H1 (cell line): ENCODE measurements around the gene NLRP3. TPM values are rescaled to one million over a fixed set of nuclear protein-coding genes. Genes with fewer than 3 reads are reported as not detected.
"Not testable (repeated sequence)": the region's sequence is repeated elsewhere in the genome, so short reads cannot be mapped to it uniquely, and the experiment has no call there.

Experiments
- CTCF ChIA-PET: fragments of 300-600 bp; sonication (Branson Sonifier 250); formaldehyde crosslinking; loops from one replicate; lab custom pipeline; 2021; ENCODE audit not compliant: partially characterized antibody; lab: Charles Lee
- POLR2A ChIA-PET: fragments of 300-600 bp; sonication (Branson Sonifier 250); formaldehyde crosslinking; loops from one replicate; lab custom pipeline; 2021; ENCODE audit warnings: inconsistent platforms; ENCODE audit not compliant: partially characterized antibody; lab: Charles Lee
- DNase-seq, 2 experiments: peaks; one replicate each; pipeline versions ENCODE4 v3.0.0 to v3.0.0-alpha.2; 2010 to 2022; ENCODE audit warnings: low spot score in 2 of 2, low read depth in 1 of 2, mixed read lengths in 1 of 2
- FAIRE-seq: peaks from 2 replicates; lab custom pipeline; 2011; peaks lifted over from hg19 to GRCh38; lab: Jason Lieb, UNC
- H2AFZ ChIP-seq: 2 replicates; pipeline ENCODE4 v1.8.1; 2012; ENCODE audit warnings: low read length, inconsistent platforms
- H2AK5ac ChIP-seq: 2 replicates; pipeline ENCODE4 v1.6.1; 2013; ENCODE audit warnings: low read depth, low read length
- H2BK120ac ChIP-seq: replicated peaks from 2 replicates; pipeline ENCODE3; 2013; ENCODE audit warnings: low read depth, low read length, inconsistent platforms
- H2BK12ac ChIP-seq: 2 replicates; pipeline ENCODE4 v1.6.1; 2013; ENCODE audit warnings: low read depth, low read length
- H2BK15ac ChIP-seq: 2 replicates; pipeline ENCODE4 v1.6.1; 2013; ENCODE audit warnings: low read length
- H2BK20ac ChIP-seq: 2 replicates; pipeline ENCODE4 v1.6.1; 2013; ENCODE audit warnings: low read length
- H2BK5ac ChIP-seq: 2 replicates; pipeline ENCODE4 v1.6.1; 2013; ENCODE audit warnings: low read depth, low read length
- H3K14ac ChIP-seq: 2 replicates; pipeline ENCODE4 v1.6.1; 2013; ENCODE audit warnings: inconsistent platforms; ENCODE audit not compliant: insufficient read length
- H3K18ac ChIP-seq: 2 replicates; pipeline ENCODE4 v1.6.1; 2013; ENCODE audit warnings: low read length; ENCODE audit errors: extremely low read depth
- H3K23ac ChIP-seq: 2 replicates; pipeline ENCODE4 v1.6.1; 2013; ENCODE audit warnings: inconsistent platforms; ENCODE audit not compliant: insufficient read length
- H3K23me2 ChIP-seq: 2 replicates; pipeline ENCODE4 v1.6.1; 2013; ENCODE audit warnings: low read depth, low read length
- H3K27ac ChIP-seq: 2 replicates; pipeline ENCODE4 v1.6.1; 2011; ENCODE audit warnings: low read depth, low read length, inconsistent platforms
- H3K27me3 ChIP-seq, 4 experiments: replicated peaks in 1 of 4; 1 replicate in 1 of 4; 2 replicates in 3 of 4; pipeline versions ENCODE4 v1.6.1 to v1.8.1; 2011 to 2013; ENCODE audit warnings: low read length in 3 of 4, mild to moderate bottlenecking in 3 of 4, inconsistent platforms in 2 of 4, mixed read lengths in 2 of 4, moderate library complexity in 1 of 4; ENCODE audit not compliant: control insufficient read depth in 3 of 4, insufficient read depth in 3 of 4; ENCODE audit errors: extremely low read depth in 1 of 4
- H3K36me3 ChIP-seq, 4 experiments: 2 replicates each; pipeline versions ENCODE4 v1.6.1 to v1.8.1; 2011 to 2013; ENCODE audit warnings: mild to moderate bottlenecking in 4 of 4, low read length in 3 of 4, moderate library complexity in 2 of 4, control low read depth in 1 of 4, inconsistent platforms in 1 of 4; ENCODE audit not compliant: insufficient read depth in 4 of 4, control insufficient read depth in 2 of 4
- H3K4ac ChIP-seq: replicated peaks from 2 replicates; pipeline ENCODE3; 2013; ENCODE audit warnings: low read length, low read depth, mixed read lengths, inconsistent platforms; ENCODE audit not compliant: insufficient read length
- H3K4me1 ChIP-seq, 4 experiments: replicated peaks in 1 of 4; 1 replicate in 1 of 4; 2 replicates in 3 of 4; pipeline versions ENCODE4 v1.6.1 to v1.8.1; 2011 to 2013; ENCODE audit warnings: low read length in 3 of 4, inconsistent platforms in 2 of 4, mixed read lengths in 1 of 4; ENCODE audit not compliant: insufficient read depth in 4 of 4, control insufficient read depth in 3 of 4
- H3K4me2 ChIP-seq, 2 experiments: 2 replicates each; pipeline versions ENCODE4 v1.6.1 to v1.8.1; 2011 to 2013; ENCODE audit warnings: low read depth in 2 of 2, low read length in 2 of 2, control low read depth in 1 of 2, inconsistent platforms in 1 of 2, mild to moderate bottlenecking in 1 of 2; ENCODE audit not compliant: insufficient read depth in 1 of 2
- H3K4me3 ChIP-seq, 4 experiments: fragments of 200-600, 300-600 bp in 1 of 4; sonication (generic), shearing (Covaris generic), sonication (Bioruptor Twin) in 1 of 4; 2 replicates each; pipeline versions ENCODE4 v1.5.1 to v1.8.1; 2011 to 2016; ENCODE audit warnings: low read length in 4 of 4, low read depth in 3 of 4, control low read depth in 2 of 4, inconsistent platforms in 2 of 4, mild to moderate bottlenecking in 2 of 4, mixed read lengths in 1 of 4, moderate library complexity in 1 of 4; ENCODE audit not compliant: insufficient read depth in 2 of 4; ENCODE audit errors: extremely low read depth in 1 of 4
- H3K56ac ChIP-seq: replicated peaks from 2 replicates; pipeline ENCODE3; 2013; ENCODE audit warnings: low read depth, mild to moderate bottlenecking, mixed read lengths, low read length, inconsistent platforms; ENCODE audit not compliant: insufficient read length
- H3K79me1 ChIP-seq: 2 replicates; pipeline ENCODE4 v1.6.1; 2013; ENCODE audit warnings: low read depth, low read length, control low read depth
- H3K79me2 ChIP-seq, 2 experiments: 2 replicates each; pipeline versions ENCODE4 v1.6.1 to v1.8.1; 2012 to 2013; ENCODE audit warnings: low read length in 2 of 2, mild to moderate bottlenecking in 2 of 2, inconsistent platforms in 1 of 2; ENCODE audit not compliant: insufficient read depth in 2 of 2, control insufficient read depth in 1 of 2
- H3K9ac ChIP-seq, 4 experiments: replicated peaks in 1 of 4; 1 replicate in 1 of 4; 2 replicates in 3 of 4; pipeline versions ENCODE4 v1.6.1 to v1.8.1; 2011 to 2013; ENCODE audit warnings: low read depth in 3 of 4, low read length in 3 of 4, control low read depth in 2 of 4, mild to moderate bottlenecking in 2 of 4, moderate library complexity in 2 of 4, inconsistent platforms in 1 of 4; ENCODE audit errors: extremely low read depth in 1 of 4
- H3K9me3 ChIP-seq, 2 experiments: 2 replicates each; pipeline versions ENCODE4 v1.6.1 to v1.8.1; 2012 to 2013; ENCODE audit warnings: mild to moderate bottlenecking in 2 of 2, moderate library complexity in 2 of 2, control low read depth in 1 of 2, inconsistent platforms in 1 of 2, low read depth in 1 of 2, low read length in 1 of 2, mixed read lengths in 1 of 2; ENCODE audit not compliant: insufficient read depth in 2 of 2
- H4K20me1 ChIP-seq, 2 experiments: replicated peaks in 1 of 2; 2 replicates each; pipeline versions ENCODE3 to v1.8.1; 2011 to 2013; ENCODE audit warnings: inconsistent platforms in 2 of 2, low read length in 2 of 2, mild to moderate bottlenecking in 1 of 2; ENCODE audit not compliant: insufficient read depth in 2 of 2, control insufficient read depth in 1 of 2
- H4K5ac ChIP-seq: 2 replicates; pipeline ENCODE4 v1.6.1; 2013; ENCODE audit warnings: low read length, low read depth, mixed read lengths, inconsistent platforms; ENCODE audit not compliant: insufficient read length
- H4K8ac ChIP-seq: 2 replicates; pipeline ENCODE4 v1.8.0; 2013; ENCODE audit warnings: mild to moderate bottlenecking, moderate library complexity, low read length, inconsistent platforms; ENCODE audit not compliant: insufficient read depth; ENCODE audit errors: extremely low read depth
- H4K91ac ChIP-seq: replicated peaks from 2 replicates; pipeline ENCODE3; 2013; ENCODE audit warnings: low read length, mixed read lengths, inconsistent platforms; ENCODE audit not compliant: insufficient read length
- WGBS, 2 experiments: shearing (Covaris generic) in 1 of 2; methylation state at CpG; one replicate each; pipeline versions ENCODE4 v1.1.6 to v1.1.7; 2013 to 2015; ENCODE audit warnings: low lambda C conversion rate in 2 of 2, mixed read lengths in 2 of 2, inconsistent platforms in 1 of 2, low coverage in 1 of 2, missing lambda C conversion rate in 1 of 2; ENCODE audit not compliant: insufficient replicate concordance in 2 of 2, insufficient coverage in 1 of 2, insufficient read length in 1 of 2; ENCODE audit errors: extremely low coverage in 1 of 2, missing lambda C conversion rate in 1 of 2; 5-methylcytosine and 5-hydroxymethylcytosine counted together
- polyA plus RNA-seq, 7 experiments: library from polyadenylated mRNA; depleted of rRNA in 3 of 7; stranded (reverse) in 5 of 7; unstranded in 2 of 7; fragments of >200 nt in 5 of 7; fragments of 200-250 nt in 2 of 7; gene quantifications; 1 replicate in 5 of 7; 2 replicates in 1 of 7; 4 replicates in 1 of 7; pipeline versions ENCODE4 v1.2.1 to v1.2.3, GENCODE V29; 2011 to 2013; ENCODE audit warnings: missing spikeins in 2 of 7, mixed read lengths in 2 of 7
- total RNA-seq: library from RNA; stranded (reverse); fragmentation: NEBNext Ultra II Directional; extraction: Animal tissue kit (Norgen Biotek cat#: 25700); gene quantifications from 2 replicates; pipeline ENCODE4 v1.2.1, GENCODE V29; 2021

Gene NLRP3
- total and polyA plus RNA-seq, 2 of the 8 experiments (the other 6 are each of a cell fraction or from before 2014, with no cell fraction given) = 0.05 to 0.19 TPM

- H3K4ac ChIP-seq, H4K91ac ChIP-seq, H3K4me1 ChIP-seq, H2BK120ac ChIP-seq, H2BK15ac ChIP-seq, H3K36me3 ChIP-seq, H3K4me3 ChIP-seq, H3K9ac ChIP-seq, H3K79me2 ChIP-seq, DNase-seq, H4K5ac ChIP-seq, H3K23ac ChIP-seq, H3K27ac ChIP-seq, H2AK5ac ChIP-seq, H2AFZ ChIP-seq, H2BK20ac ChIP-seq, H3K14ac ChIP-seq, H3K9me3 ChIP-seq, H4K8ac ChIP-seq, FAIRE-seq, H3K79me1 ChIP-seq, H4K20me1 ChIP-seq, H3K18ac ChIP-seq, H3K23me2 ChIP-seq, H3K4me2 ChIP-seq, H3K27me3 ChIP-seq, H2BK5ac ChIP-seq, H2BK12ac ChIP-seq, H3K56ac ChIP-seq, POLR2A ChIA-PET: not testable (repeated sequence)
- WGBS, 2 experiments = 85% methylated on average over 8 of the region's 8 CpGs; no CpG with 5 or more reads in 1 of the 2 experiments
- CTCF ChIA-PET = interaction anchor here (0.7 to 2.3 kb wide), 4 partner anchors 22 to 109 kb away, joined by 3 to 9 read pairs (median 3); no protein-coding TSS in a partner anchor
Observed at GRCh38 chr1:247395075-247395474, 20.9 kb upstream of the NLRP3 start.
